ENCODE measurements around the gene MYO16. TPM values are rescaled to one million over a fixed set of nuclear protein-coding genes. Genes with fewer than 3 reads are reported as not detected.

Gene MYO16
- total RNA-seq, 1 donor from 2014 or later = 0.24 TPM

- H3K36me3 ChIP-seq = no peaks in the 10 kb centered on the region
- TF ChIP-seq CTCF (IDR thresholded peaks at IDR 0.05) = no peak
- H3K27ac ChIP-seq = no peak overlapping the region
- intact Hi-C loops (cut with DNase I) = no loop called here
- H3K4me3 ChIP-seq = no peak overlapping the region
- H3K27me3 ChIP-seq (ENCODE audit: low read depth) = no peaks in the 10 kb centered on the region
- H3K4me1 ChIP-seq = no peaks in the 10 kb centered on the region
- DNase-seq (no peak), ATAC-seq (no peak)
- no peaks in the 10 kb centered on the region for H3K9me3 ChIP-seq
These were observed 146.2 kb downstream of the MYO16 start for GRCh38 chr13:108775597-108775996.

GRCh38 chr13:108776650-108777049 lies 147.2 kb downstream of the MYO16 start:
- H3K4me1 ChIP-seq = no peaks in the 10 kb centered on the region
- DNase-seq (no peak), ATAC-seq (no peak)
- H3K9me3 ChIP-seq = no peaks in the 10 kb centered on the region
- no peak overlapping the region for H3K4me3 ChIP-seq
- H3K36me3 ChIP-seq = no peaks in the 10 kb centered on the region
- intact Hi-C loops (cut with DNase I) = no loop called here
- no peaks in the 10 kb centered on the region for H3K27me3 ChIP-seq (ENCODE audit: low read depth)
- H3K27ac ChIP-seq = no peak overlapping the region
- TF ChIP-seq CTCF (IDR thresholded peaks at IDR 0.05) = no peak

GRCh38 chr13:108777421-108778420 lies 148.3 kb downstream of the MYO16 start:
- intact Hi-C loops (cut with DNase I) = no loop called here
- Histone ChIP-seq H3K9me3 (no peaks in the 10 kb centered on the region), H3K4me1 (no peaks in the 10 kb centered on the region), H3K4me3 (no peak overlapping the region), H3K27me3 (ENCODE audit: low read depth) (no peaks in the 10 kb centered on the region), H3K36me3 (no peaks in the 10 kb centered on the region), H3K27ac (no peak overlapping the region)
- no peak for DNase-seq
- TF ChIP-seq CTCF (IDR thresholded peaks at IDR 0.05) = no peak
- ATAC-seq = no peak

- Histone ChIP-seq H3K27ac (no peak overlapping the region), H3K4me1 (no peaks in the 10 kb centered on the region), H3K36me3 (no peaks in the 10 kb centered on the region), H3K4me3 (no peak overlapping the region), H3K27me3 (ENCODE audit: low read depth) (no peaks in the 10 kb centered on the region), H3K9me3 (no peaks in the 10 kb centered on the region)
- intact Hi-C loops (cut with DNase I) = no loop called here
- ATAC-seq (no peak), DNase-seq (no peak)
- TF ChIP-seq CTCF (IDR thresholded peaks at IDR 0.05) = no peak
These were observed 149.9 kb downstream of the MYO16 start for GRCh38 chr13:108779308-108779707.

GRCh38 chr13:108780706-108781105 lies 151.3 kb downstream of the MYO16 start:
- Histone ChIP-seq H3K9me3 (no peaks in the 10 kb centered on the region), H3K36me3 (no peaks in the 10 kb centered on the region), H3K4me3 (no peak overlapping the region), H3K27me3 (ENCODE audit: low read depth) (no peaks in the 10 kb centered on the region), H3K27ac (no peak overlapping the region), H3K4me1 (no peaks in the 10 kb centered on the region)
- no peak for ATAC-seq
- no peak for TF ChIP-seq CTCF (IDR thresholded peaks at IDR 0.05)
- DNase-seq = no peak
- intact Hi-C loops (cut with DNase I) = no loop called here
